ENCODE data around the gene CERS3.

DNA sequence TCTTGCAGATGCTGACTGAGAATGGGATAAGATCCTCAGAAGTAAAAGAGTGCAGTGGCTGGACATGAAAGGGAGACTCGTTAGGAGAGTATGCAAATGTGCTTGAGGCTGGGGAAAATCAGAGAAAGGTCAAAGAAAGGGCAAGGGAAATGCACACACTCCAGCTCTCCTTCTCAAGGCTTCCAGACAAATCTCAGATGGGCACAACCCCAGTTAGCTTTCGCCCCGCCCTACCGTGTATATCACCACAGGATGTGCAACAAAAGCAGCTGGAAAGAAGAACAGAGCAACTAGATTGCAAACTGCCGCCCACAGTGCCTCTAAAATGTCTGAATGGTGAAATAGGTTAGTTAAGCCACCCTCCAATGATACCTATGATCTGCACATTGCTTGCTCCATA, 63.9 kb downstream of the CERS3 start:
- TF ChIP-seq CTCF (IDR thresholded peaks at IDR 0.05) (no peak), EP300 (IDR thresholded peaks at IDR 0.05) (no peak), POLR2A (IDR thresholded peaks at IDR 0.05; ENCODE audit: low read depth) (no peak)

Measured in esophagus muscularis mucosa (tissue), 4 donors.